ENCODE measurements around the gene KRT84. TPM values are rescaled to one million over a fixed set of nuclear protein-coding genes. Genes with fewer than 3 reads are reported as not detected.

Gene KRT84
- total and polyA plus RNA-seq, 9 of the 15 experiments (the other 6 are each of a cell fraction or from before 2014, with no cell fraction given) = not detected

GRCh38 chr12:52417740-52418139, 32.3 kb upstream of the KRT84 start:
- Histone ChIP-seq H3K4me1 (replicated peaks in 1 of 2; ENCODE audit: control insufficient read depth in 2 of 2, insufficient read depth in 2 of 2, low read length in 2 of 2) (no peaks in the 10 kb centered on the region; a peak in 1 of 5 replicates), H3K79me2 (ENCODE audit: control insufficient read depth, insufficient read depth, low read length) (no peaks in the 10 kb centered on the region), H3K36me3 (ENCODE audit: control insufficient read depth, insufficient read depth, low read length) (no peaks in the 10 kb centered on the region), H3K9me3 (replicated peaks; ENCODE audit: control insufficient read depth, insufficient read depth, low read depth, low read length) (no peaks in the 10 kb centered on the region), H2AFZ (ENCODE audit: low read depth, low read length) (no peak overlapping the region), H4K20me1 (replicated peaks; ENCODE audit: control insufficient read depth, insufficient read depth, low read length) (peaks cover 7% of the 10 kb centered on the region; the same call in 1 of the 2 replicates), H3K9me1 (ENCODE audit: control insufficient read depth, insufficient read depth, low read length) (peaks cover 3% of the 10 kb centered on the region), H3K9ac (ENCODE audit: insufficient read depth in 1 of 2, low read depth in 2 of 2, low read length in 2 of 2) (no peak overlapping the region), H3K27ac (ENCODE audit: extremely low read depth, low read depth, low read length) (no peak overlapping the region), H3K4me3 (no peak overlapping the region), H3K4me2 (ENCODE audit: insufficient read depth, low read length) (no peak overlapping the region), H3K27me3 (ENCODE audit: control insufficient read depth in 2 of 2, insufficient read depth in 2 of 2, low read length in 2 of 2) (peaks cover 0 to 24% of the 10 kb centered on the region in 2 experiments; a peak in 2 of 5 replicates)
- ChIA-PET POLR2A (no interaction called here), CTCF (ENCODE audit: low intra/inter-chr PET ratio) (no interaction called here)
- 5% methylated on average over 2 of the region's 2 CpGs for WGBS (ENCODE audit: insufficient coverage, low coverage, missing lambda C conversion rate)
- intact Hi-C loops (cut with micrococcal nuclease) = no loop called here
- BruUV-seq (replicated peaks) = no TSS peak
- in situ Hi-C loops (cut with MboI) = no loop called here
- TF ChIP-seq CEBPZ (IDR thresholded peaks at IDR 0.05; ENCODE audit: borderline replicate concordance, low read depth, low read length) (no peak), ZNF354B (CRISPR knock-in tag; IDR thresholded peaks at IDR 0.05) (no peak), ZKSCAN3 (CRISPR knock-in tag; IDR thresholded peaks at IDR 0.05) (no peak), NFYB (IDR thresholded peaks at IDR 0.05; ENCODE audit: extremely low read depth, insufficient read length) (no peak)
- TF ChIP-seq, protein P1, sequence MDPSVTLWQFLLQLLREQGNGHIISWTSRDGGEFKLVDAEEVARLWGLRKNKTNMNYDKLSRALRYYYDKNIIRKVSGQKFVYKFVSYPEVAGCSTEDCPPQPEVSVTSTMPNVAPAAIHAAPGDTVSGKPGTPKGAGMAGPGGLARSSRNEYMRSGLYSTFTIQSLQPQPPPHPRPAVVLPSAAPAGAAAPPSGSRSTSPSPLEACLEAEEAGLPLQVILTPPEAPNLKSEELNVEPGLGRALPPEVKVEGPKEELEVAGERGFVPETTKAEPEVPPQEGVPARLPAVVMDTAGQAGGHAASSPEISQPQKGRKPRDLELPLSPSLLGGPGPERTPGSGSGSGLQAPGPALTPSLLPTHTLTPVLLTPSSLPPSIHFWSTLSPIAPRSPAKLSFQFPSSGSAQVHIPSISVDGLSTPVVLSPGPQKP (CRISPR knock-in tag; IDR thresholded peaks at IDR 0.05) = no peak
- DNase-seq (ENCODE audit: extremely low read depth in 1 of 4, low spot score in 3 of 4) (no peak), FAIRE-seq (no peak), ATAC-seq (no peak)
